NB4 (cell line): ENCODE measurements around the gene SPTAN1.
"Not testable (repeated sequence)": the region's sequence is repeated elsewhere in the genome, so short reads cannot be mapped to it uniquely, and the experiment has no call there.

Experiments
- CTCF ChIP-seq: IDR thresholded peaks from one replicate; pipeline ENCODE4 v1.5.1; 2012; ENCODE audit warnings: low read depth, low read length
- MAX ChIP-seq: IDR thresholded peaks from 2 replicates; pipeline ENCODE4 v1.6.1; 2011; ENCODE audit warnings: low read depth, low read length
- MYC ChIP-seq: IDR thresholded peaks from 2 replicates; pipeline ENCODE4 v1.6.1; 2011; ENCODE audit warnings: low read depth, low read length
- POLR2A ChIP-seq: IDR thresholded peaks from 2 replicates; pipeline ENCODE4 v1.6.1; 2011; ENCODE audit warnings: mild to moderate bottlenecking; ENCODE audit not compliant: insufficient read length; ENCODE audit errors: extremely low read depth

GRCh38 chr9:128505906-128506305 lies 46.5 kb upstream of the SPTAN1 start:
- not testable (repeated sequence) for TF ChIP-seq MAX, CTCF, POLR2A, MYC
